Measurements from ENCODE around the gene MPIG6B.
A peak's percentile ranks its signal among the peaks of the same experiment; 100 is the strongest.

The MPIG6B gene

GRCh38 chr6:31717499-31718222 is 5.5 kb upstream of the MPIG6B start:
- H3K27ac ChIP-seq: peak overlapping the region; percentile 80

GRCh38 chr6:31718265-31718664 is 4.9 kb upstream of the MPIG6B start:
- H3K27ac ChIP-seq: peak overlapping the region; percentile 80

More at GRCh38 chr6:31717499-31718222, 5.5 kb upstream of the MPIG6B start:
- TF ChIP-seq CTCF (conservative IDR thresholded peaks at IDR 0.05): no peak; the same call in 1 of the 2 replicates
- 0 out of 2 replicates have a peak, but pooled peaks have one; percentile 7 for TF ChIP-seq ZFX (IDR thresholded peaks at IDR 0.05)

GRCh38 chr6:31719001-31719400 is 4.2 kb upstream of the MPIG6B start:
- TF ChIP-seq CTCF (conservative IDR thresholded peaks at IDR 0.05) (no peak), ZFX (IDR thresholded peaks at IDR 0.05) (no peak)
- peak overlapping the region; percentile 80 for H3K27ac ChIP-seq

More at GRCh38 chr6:31718265-31718664, 4.9 kb upstream of the MPIG6B start:
- TF ChIP-seq CTCF (conservative IDR thresholded peaks at IDR 0.05): no peak
- TF ChIP-seq ZFX (IDR thresholded peaks at IDR 0.05): no peak

- TF ChIP-seq CTCF (conservative IDR thresholded peaks at IDR 0.05) (no peak), ZFX (IDR thresholded peaks at IDR 0.05) (no peak)
- H3K27ac ChIP-seq: 0 out of 2 replicates have a peak overlapping the region, but pooled peaks have one; percentile 80
Observed at GRCh38 chr6:31720196-31720770, 2.9 kb upstream of the MPIG6B start.

- TF ChIP-seq CTCF (conservative IDR thresholded peaks at IDR 0.05) (no peak), ZFX (IDR thresholded peaks at IDR 0.05) (no peak)
- no peak within 1 kb of the TSS for H3K27ac ChIP-seq
Observed at GRCh38 chr6:31721351-31722020, 1.7 kb upstream of the MPIG6B start, which contains the start of gene LY6G6C. TSS of gene LY6G6C (minus strand) at chr6:31721746. CDS start at chr6:31721679, 67 bp downstream.

- H3K27ac ChIP-seq: no peak overlapping the region
- TF ChIP-seq ZFX (IDR thresholded peaks at IDR 0.05) (no peak), CTCF (conservative IDR thresholded peaks at IDR 0.05) (no peak)
Observed at GRCh38 chr6:31722173-31722572, 1.0 kb upstream of the MPIG6B start.

Measured in C4-2B (cell line).